Prostate gland (tissue), 2 donors: ENCODE results near the gene RAB11FIP5. TPM values are rescaled to one million over a fixed set of nuclear protein-coding genes. Genes with fewer than 3 reads are reported as not detected.

Experiments
- DNase-seq: peaks from one replicate; pipeline ENCODE4 v3.0.0-alpha.2; 2019; ENCODE audit warnings: low spot score
- H3K27ac ChIP-seq, 2 donors: fragments of 200-600 bp; sonication (generic); 2 replicates each; pipeline ENCODE4 v1.5.1; 2017 to 2019
- H3K27me3 ChIP-seq: fragments of 200-600 bp; sonication (generic); replicated peaks from 2 replicates; pipeline ENCODE4 v1.5.1; 2019; ENCODE audit not compliant: insufficient read depth
- H3K36me3 ChIP-seq, 2 donors: fragments of 200-600 bp; sonication (generic); 1 replicate in 1 of 2; 2 replicates in 1 of 2; pipeline versions ENCODE4 v1.5.1 to v1.8.1; 2017 to 2019
- H3K4me1 ChIP-seq: fragments of 200-600 bp; sonication (generic); replicated peaks from 2 replicates; pipeline ENCODE4 v1.5.1; 2019
- H3K4me3 ChIP-seq, 2 donors: fragments of 200-600 bp; sonication (generic); 2 replicates each; pipeline ENCODE4 v1.5.1; 2017 to 2019
- H3K9me3 ChIP-seq: fragments of 200-600 bp; sonication (generic); 2 replicates; pipeline ENCODE4 v1.5.1; 2017
- POLR2A ChIP-seq: fragments of 450-650 bp; IDR thresholded peaks from one replicate; pipeline ENCODE4 v1.6.1; 2016; ENCODE audit warnings: antibody characterized with exemption, mild to moderate bottlenecking
- POLR2AphosphoS5 ChIP-seq: sonication (generic); formaldehyde crosslinking; IDR thresholded peaks from one replicate; pipeline ENCODE4 v1.6.1; 2017; ENCODE audit warnings: antibody characterized with exemption
- WGBS: methylation state at CpG from one replicate; pipeline ENCODE4 v1.1.5; 2018; 5-methylcytosine and 5-hydroxymethylcytosine counted together
- intact Hi-C: fragments of 100-400 bp; cut with DNase I; formaldehyde crosslinking; loops from one replicate; pipeline ENCODE4 v1.14.2; 2022
- total RNA-seq, 2 donors: library from RNA; depleted of rRNA; stranded (reverse); fragments of >200 nt; gene quantifications; one replicate each; pipeline ENCODE4 v1.1.0, GENCODE V29; 2016
- TF ChIP-seq, protein P1 (sequence below), 4 experiments: fragments of 200-600 bp in 2 of 4; fragments of 450-650 bp in 2 of 4; sonication (generic) in 2 of 4; IDR thresholded peaks; 1 replicate in 3 of 4; 2 replicates in 1 of 4; pipeline ENCODE4 v1.5.1; 2016 to 2019; ENCODE audit warnings: antibody characterized with exemption in 4 of 4, mild to moderate bottlenecking in 2 of 4, moderate library complexity in 2 of 4

RAB11FIP5 gene
- total RNA-seq, 2 donors from 2014 or later, result 24.1 to 47.7 TPM

DNA sequence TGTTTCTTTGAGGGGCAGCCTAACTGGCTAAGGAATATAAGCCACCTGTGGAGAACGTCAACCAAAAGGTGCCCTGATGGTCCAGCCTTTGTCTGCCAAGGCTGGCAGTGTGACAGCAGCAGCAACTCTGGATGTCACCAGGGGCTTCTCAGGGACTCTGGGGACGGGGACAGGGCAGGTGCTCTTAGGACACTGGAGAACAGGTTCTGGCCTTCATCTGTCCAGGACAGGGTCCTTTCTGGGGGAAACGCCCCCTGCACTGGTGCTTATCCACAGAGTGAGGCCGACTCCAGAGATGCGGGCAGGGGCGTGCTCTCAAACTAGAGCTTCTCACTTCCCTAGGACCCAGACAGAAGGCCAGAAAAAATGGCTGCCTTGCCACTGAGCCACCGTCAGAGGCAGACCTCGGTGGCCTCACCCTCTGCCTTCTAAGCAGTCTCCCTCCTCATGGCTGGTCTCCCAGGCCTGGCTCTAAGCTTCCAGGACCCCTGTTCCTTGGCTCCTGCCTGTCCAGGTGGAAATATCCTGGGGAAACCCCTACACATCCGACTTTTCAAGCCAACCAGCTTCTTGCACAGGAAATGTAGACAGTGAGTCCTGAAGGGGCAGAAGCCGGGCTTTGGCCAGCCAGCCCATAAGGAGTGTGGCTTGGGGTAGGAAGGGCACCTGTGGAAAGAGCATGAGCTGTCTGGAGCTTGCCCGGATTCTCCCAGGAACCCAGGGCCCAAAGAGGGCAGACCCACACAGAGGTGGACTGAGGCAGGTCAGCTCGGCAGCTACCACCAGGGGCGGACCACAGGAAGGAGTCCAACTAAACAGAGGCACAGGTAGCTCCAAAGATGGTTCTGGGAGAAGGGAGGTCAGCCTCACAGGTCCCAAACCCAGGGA is 30.0 kb downstream of the RAB11FIP5 start:
- Histone ChIP-seq H3K27me3 (no peaks in the 10 kb centered on the region), H3K36me3 (peaks cover 0 to under 1% of the 10 kb centered on the region in 2 donors), H3K9me3 (no peaks in the 10 kb centered on the region), H3K4me3 (no peak overlapping the region), H3K4me1 (no peaks in the 10 kb centered on the region), H3K27ac (no peak overlapping the region)
- no peak for DNase-seq
- intact Hi-C loops, result no loop called here
- 87% methylated on average over 12 of the region's 13 CpGs for WGBS
- TF ChIP-seq, protein P1, sequence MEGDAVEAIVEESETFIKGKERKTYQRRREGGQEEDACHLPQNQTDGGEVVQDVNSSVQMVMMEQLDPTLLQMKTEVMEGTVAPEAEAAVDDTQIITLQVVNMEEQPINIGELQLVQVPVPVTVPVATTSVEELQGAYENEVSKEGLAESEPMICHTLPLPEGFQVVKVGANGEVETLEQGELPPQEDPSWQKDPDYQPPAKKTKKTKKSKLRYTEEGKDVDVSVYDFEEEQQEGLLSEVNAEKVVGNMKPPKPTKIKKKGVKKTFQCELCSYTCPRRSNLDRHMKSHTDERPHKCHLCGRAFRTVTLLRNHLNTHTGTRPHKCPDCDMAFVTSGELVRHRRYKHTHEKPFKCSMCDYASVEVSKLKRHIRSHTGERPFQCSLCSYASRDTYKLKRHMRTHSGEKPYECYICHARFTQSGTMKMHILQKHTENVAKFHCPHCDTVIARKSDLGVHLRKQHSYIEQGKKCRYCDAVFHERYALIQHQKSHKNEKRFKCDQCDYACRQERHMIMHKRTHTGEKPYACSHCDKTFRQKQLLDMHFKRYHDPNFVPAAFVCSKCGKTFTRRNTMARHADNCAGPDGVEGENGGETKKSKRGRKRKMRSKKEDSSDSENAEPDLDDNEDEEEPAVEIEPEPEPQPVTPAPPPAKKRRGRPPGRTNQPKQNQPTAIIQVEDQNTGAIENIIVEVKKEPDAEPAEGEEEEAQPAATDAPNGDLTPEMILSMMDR (IDR thresholded peaks at IDR 0.05), result no peak
- TF ChIP-seq POLR2A (no peak), POLR2AphosphoS5 (no peak)

DNA sequence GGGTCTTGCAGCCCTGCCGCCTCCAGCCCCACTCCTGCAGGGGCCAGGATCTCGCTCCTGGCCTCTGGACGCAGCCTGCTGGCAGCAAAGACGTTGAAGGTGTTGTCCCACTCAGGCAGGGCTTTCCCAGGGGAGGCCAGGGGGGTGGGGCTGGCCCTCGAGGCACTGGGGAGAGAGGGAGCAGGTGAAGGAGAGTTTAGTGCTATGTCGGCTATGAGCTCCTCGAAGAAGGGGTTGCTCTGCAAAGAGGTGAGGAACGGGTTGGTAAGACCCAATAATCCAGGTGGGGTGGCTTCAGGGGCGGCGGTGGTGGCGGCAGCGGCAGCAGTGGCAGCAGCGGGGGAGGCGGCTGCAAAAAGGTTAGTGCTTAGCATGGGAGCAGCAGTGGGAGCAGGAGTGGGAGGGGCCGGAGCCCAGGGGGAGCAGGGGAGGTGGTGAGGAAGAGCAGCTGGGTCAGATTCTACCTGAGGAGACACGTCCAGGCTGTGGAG is 31.5 kb downstream of the RAB11FIP5 start:
- no peak for DNase-seq
- TF ChIP-seq POLR2AphosphoS5 (no peak), POLR2A (no peak)
- TF ChIP-seq, protein P1 (IDR thresholded peaks at IDR 0.05), result no peak
- Histone ChIP-seq H3K27me3 (no peaks in the 10 kb centered on the region), H3K4me3 (no peak overlapping the region), H3K36me3 (no peaks in the 10 kb centered on the region), H3K4me1 (no peaks in the 10 kb centered on the region), H3K27ac (no peak overlapping the region), H3K9me3 (no peaks in the 10 kb centered on the region)
- intact Hi-C loops, result no loop called here
- WGBS, result 75% methylated on average over 16 of the region's 16 CpGs

DNA sequence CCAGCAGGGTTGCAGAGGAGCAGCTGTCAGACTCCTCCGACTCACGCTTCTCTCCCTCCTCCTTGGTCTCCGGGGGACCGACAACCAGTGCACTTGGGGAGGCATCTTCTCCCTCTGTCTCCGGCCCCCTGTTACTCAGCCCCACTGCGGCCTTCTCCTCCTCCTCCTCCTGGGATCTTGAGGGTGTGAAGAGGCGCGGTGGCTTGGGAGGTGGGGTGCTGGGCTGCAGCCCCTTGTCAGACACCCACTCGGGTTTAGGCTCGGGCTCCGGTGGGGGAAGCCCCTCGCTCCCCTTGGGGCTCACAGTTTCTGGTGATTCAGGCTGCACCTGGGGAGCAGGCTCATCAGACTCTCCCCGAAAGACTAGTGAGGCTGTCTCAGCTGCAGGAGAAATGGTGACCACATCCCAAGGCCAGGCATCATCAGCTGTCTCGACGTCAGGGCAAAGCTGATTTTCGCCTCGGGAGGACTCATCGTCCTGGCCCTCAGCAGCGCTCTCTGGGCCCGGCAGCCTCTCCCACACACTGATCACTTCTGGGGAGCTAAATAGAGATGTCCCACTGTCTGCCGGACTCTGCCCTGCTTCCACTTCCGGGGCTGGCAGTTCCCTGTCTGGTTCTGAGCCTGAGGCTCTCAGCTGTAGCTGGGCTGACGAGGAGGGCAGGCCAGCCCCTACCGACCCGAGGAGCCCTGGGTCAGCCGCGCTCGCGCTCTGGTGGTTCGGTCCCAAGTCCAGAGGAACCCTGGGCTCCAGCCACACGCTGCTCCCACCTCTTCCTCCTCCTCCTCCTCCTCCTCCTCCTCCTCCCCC is 32.2 kb downstream of the RAB11FIP5 start:
- TF ChIP-seq, protein P1 (IDR thresholded peaks at IDR 0.05), result no peak
- TF ChIP-seq POLR2A (no peak), POLR2AphosphoS5 (no peak)
- no peak for DNase-seq
- no peaks in the 10 kb centered on the region for H3K27me3 ChIP-seq
- H3K4me1 ChIP-seq, result no peaks in the 10 kb centered on the region
- no peaks in the 10 kb centered on the region for H3K36me3 ChIP-seq
- WGBS, result 83% methylated on average over 26 of the region's 31 CpGs
- intact Hi-C loops, result no loop called here
- H3K27ac ChIP-seq, result no peak overlapping the region
- H3K4me3 ChIP-seq, result no peak overlapping the region
- H3K9me3 ChIP-seq, result no peaks in the 10 kb centered on the region

DNA sequence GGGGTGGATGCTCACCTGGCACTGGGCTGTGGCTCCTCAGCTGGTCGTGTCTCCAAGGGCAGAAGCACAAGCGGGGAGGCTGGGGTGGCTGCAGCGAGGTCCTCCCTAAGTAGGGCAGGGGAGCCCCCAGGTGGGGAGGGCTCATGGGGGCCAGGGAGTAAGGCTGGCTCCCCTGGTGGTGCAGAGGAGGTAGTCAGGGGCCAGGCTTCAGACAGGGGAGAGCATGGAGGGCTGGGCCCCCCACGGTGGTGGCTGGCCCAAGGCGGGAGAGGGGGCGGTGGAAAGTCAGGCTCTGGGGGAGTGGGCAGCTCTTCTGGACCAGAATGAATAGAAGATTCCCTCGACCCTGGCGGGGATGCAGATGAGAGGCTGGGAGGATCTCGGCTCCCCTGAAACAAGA is 33.1 kb downstream of the RAB11FIP5 start:
- no peak overlapping the region for H3K4me3 ChIP-seq
- H3K36me3 ChIP-seq, result no peaks in the 10 kb centered on the region
- no peak for DNase-seq
- no peak for TF ChIP-seq POLR2AphosphoS5
- no peak for TF ChIP-seq POLR2A
- TF ChIP-seq, protein P1 (IDR thresholded peaks at IDR 0.05), result no peak
- H3K4me1 ChIP-seq, result no peaks in the 10 kb centered on the region
- no peak overlapping the region for H3K27ac ChIP-seq
- no peaks in the 10 kb centered on the region for H3K27me3 ChIP-seq
- H3K9me3 ChIP-seq, result no peaks in the 10 kb centered on the region
- intact Hi-C loops, result loop anchor here (10.0 kb wide), 1 partner anchor 185 kb away; no protein-coding TSS in a partner anchor
- 86% methylated on average over 9 of the region's 9 CpGs for WGBS
